Activated naive CD4-positive, alpha-beta T cell treated with anti-CD3 and anti-CD28 coated beads, Interleukin-2, amount 10 ng/mL, durations not matched to agents 7 days and 5 days (primary cell): ENCODE results near the gene PTPRE.

Source experiments
- CTCF ChIA-PET: fragments of 350-600 bp; sonication (Branson Sonifier 250); formaldehyde crosslinking; loops from one replicate; lab custom pipeline; 2021; ENCODE audit warnings: antibody characterized with exemption; lab: Charles Lee
- DNase-seq: peaks from one replicate; pipeline ENCODE4 v3.0.0-alpha.2; 2020
- H3K27ac Mint-ChIP-seq: one replicate; pipeline ENCODE4 v1.8.0; 2021; ENCODE audit warnings: mild to moderate bottlenecking, moderate library complexity, mixed read lengths
- H3K27me3 Mint-ChIP-seq: one replicate; pipeline ENCODE4 v1.8.0; 2021; ENCODE audit warnings: mild to moderate bottlenecking, mixed read lengths
- H3K36me3 Mint-ChIP-seq: one replicate; pipeline ENCODE4 v1.8.0; 2021; ENCODE audit warnings: mixed read lengths
- H3K4me1 Mint-ChIP-seq: one replicate; pipeline ENCODE4 v1.8.0; 2021; ENCODE audit warnings: mixed read lengths
- H3K4me3 Mint-ChIP-seq: one replicate; pipeline ENCODE4 v1.8.0; 2021; ENCODE audit warnings: mild to moderate bottlenecking, moderate library complexity, mixed read lengths
- H3K9me3 Mint-ChIP-seq: one replicate; pipeline ENCODE4 v1.8.0; 2021; ENCODE audit warnings: mixed read lengths

PTPRE gene

GRCh38 chr10:127949831-127950230 lies 42.9 kb downstream of the PTPRE start:
- Mint-ChIP-seq H3K9me3 (no peaks in the 10 kb centered on the region), H3K4me1 (peaks cover 4% of the 10 kb centered on the region), H3K27ac (no peak overlapping the region), H3K36me3 (no peaks in the 10 kb centered on the region), H3K4me3 (no peak overlapping the region), H3K27me3 (peaks cover 3% of the 10 kb centered on the region)
- DNase-seq: no peak
- CTCF ChIA-PET: no interaction called here

- Mint-ChIP-seq H3K4me3 (no peak overlapping the region), H3K27ac (no peak overlapping the region), H3K4me1 (no peaks in the 10 kb centered on the region), H3K27me3 (peaks cover 4% of the 10 kb centered on the region), H3K36me3 (no peaks in the 10 kb centered on the region), H3K9me3 (no peaks in the 10 kb centered on the region)
- no peak for DNase-seq
- CTCF ChIA-PET: no interaction called here
Measured at GRCh38 chr10:127951861-127952574, 45.1 kb downstream of the PTPRE start.

GRCh38 chr10:127952575-127952869 lies 45.6 kb downstream of the PTPRE start:
- CTCF ChIA-PET: no interaction called here
- Mint-ChIP-seq H3K4me1 (no peaks in the 10 kb centered on the region), H3K27me3 (peaks cover 4% of the 10 kb centered on the region), H3K36me3 (no peaks in the 10 kb centered on the region), H3K4me3 (no peak overlapping the region), H3K27ac (no peak overlapping the region), H3K9me3 (no peaks in the 10 kb centered on the region)
- no peak for DNase-seq

GRCh38 chr10:127952918-127953317 lies 46.0 kb downstream of the PTPRE start:
- CTCF ChIA-PET: no interaction called here
- peaks cover 4% of the 10 kb centered on the region for H3K27me3 Mint-ChIP-seq
- no peak overlapping the region for H3K27ac Mint-ChIP-seq
- DNase-seq: no peak
- no peak overlapping the region for H3K4me3 Mint-ChIP-seq
- H3K9me3 Mint-ChIP-seq: no peaks in the 10 kb centered on the region
- H3K4me1 Mint-ChIP-seq: no peaks in the 10 kb centered on the region
- no peaks in the 10 kb centered on the region for H3K36me3 Mint-ChIP-seq

- Mint-ChIP-seq H3K4me3 (no peak overlapping the region), H3K27me3 (peaks cover 10% of the 10 kb centered on the region), H3K4me1 (no peaks in the 10 kb centered on the region), H3K27ac (no peak overlapping the region), H3K9me3 (no peaks in the 10 kb centered on the region), H3K36me3 (no peaks in the 10 kb centered on the region)
- DNase-seq: no peak
- CTCF ChIA-PET: no interaction called here
Measured at GRCh38 chr10:127953876-127954275, 47.0 kb downstream of the PTPRE start.

- no peaks in the 10 kb centered on the region for H3K4me1 Mint-ChIP-seq
- DNase-seq: no peak
- H3K27me3 Mint-ChIP-seq: peaks cover 21% of the 10 kb centered on the region
Measured at GRCh38 chr10:127959428-127959827, 52.5 kb downstream of the PTPRE start.

GRCh38 chr10:127961071-127961470 lies 54.2 kb downstream of the PTPRE start:
- Mint-ChIP-seq H3K4me1 (no peaks in the 10 kb centered on the region), H3K4me3 (no peak overlapping the region), H3K27ac (no peak overlapping the region), H3K27me3 (peaks cover 17% of the 10 kb centered on the region), H3K36me3 (no peaks in the 10 kb centered on the region), H3K9me3 (no peaks in the 10 kb centered on the region)
- CTCF ChIA-PET: no interaction called here
- DNase-seq: no peak

More at GRCh38 chr10:127959428-127959827, 52.5 kb downstream of the PTPRE start:
- no peak overlapping the region for H3K27ac Mint-ChIP-seq
- H3K9me3 Mint-ChIP-seq: no peaks in the 10 kb centered on the region
- CTCF ChIA-PET: interaction anchor here (0.6 to 0.9 kb wide), 2 partner anchors 8 to 51 kb away, joined by 3 read pairs; no protein-coding TSS in a partner anchor
- H3K4me3 Mint-ChIP-seq: no peak overlapping the region
- H3K36me3 Mint-ChIP-seq: no peaks in the 10 kb centered on the region

- H3K4me3 Mint-ChIP-seq: no peak overlapping the region
- CTCF ChIA-PET: no interaction called here
- no peak for DNase-seq
- H3K27me3 Mint-ChIP-seq: peaks cover 17% of the 10 kb centered on the region
- H3K27ac Mint-ChIP-seq: no peak overlapping the region
- H3K36me3 Mint-ChIP-seq: no peaks in the 10 kb centered on the region
- H3K9me3 Mint-ChIP-seq: no peaks in the 10 kb centered on the region
- H3K4me1 Mint-ChIP-seq: no peaks in the 10 kb centered on the region
Measured at GRCh38 chr10:127962205-127962604, 55.3 kb downstream of the PTPRE start.

- H3K27ac Mint-ChIP-seq: no peak overlapping the region
- CTCF ChIA-PET: no interaction called here
Measured at GRCh38 chr10:127963136-127963535, 56.2 kb downstream of the PTPRE start.

GRCh38 chr10:127964621-127965020 lies 57.7 kb downstream of the PTPRE start:
- CTCF ChIA-PET: no interaction called here
- H3K27ac Mint-ChIP-seq: no peak overlapping the region
- no peak overlapping the region for H3K4me3 Mint-ChIP-seq
- DNase-seq: no peak
- no peaks in the 10 kb centered on the region for H3K9me3 Mint-ChIP-seq
- H3K27me3 Mint-ChIP-seq: peaks cover 9% of the 10 kb centered on the region
- no peaks in the 10 kb centered on the region for H3K36me3 Mint-ChIP-seq
- H3K4me1 Mint-ChIP-seq: no peaks in the 10 kb centered on the region

More at GRCh38 chr10:127963136-127963535, 56.2 kb downstream of the PTPRE start:
- Mint-ChIP-seq H3K36me3 (no peaks in the 10 kb centered on the region), H3K27me3 (peaks cover 17% of the 10 kb centered on the region), H3K9me3 (no peaks in the 10 kb centered on the region), H3K4me1 (no peaks in the 10 kb centered on the region), H3K4me3 (no peak overlapping the region)
- DNase-seq: no peak

- no peaks in the 10 kb centered on the region for H3K36me3 Mint-ChIP-seq
- H3K27ac Mint-ChIP-seq: no peak overlapping the region
- H3K4me3 Mint-ChIP-seq: no peak overlapping the region
- H3K9me3 Mint-ChIP-seq: no peaks in the 10 kb centered on the region
- H3K27me3 Mint-ChIP-seq: peaks cover 9% of the 10 kb centered on the region
- CTCF ChIA-PET: interaction anchor here (0.9 kb wide), 1 partner anchor 103 kb away, joined by 3 read pairs; no protein-coding TSS in a partner anchor
- H3K4me1 Mint-ChIP-seq: no peaks in the 10 kb centered on the region
- no peak for DNase-seq
Measured at GRCh38 chr10:127966875-127967274, 60.0 kb downstream of the PTPRE start.

GRCh38 chr10:127968027-127968441 lies 61.1 kb downstream of the PTPRE start:
- Mint-ChIP-seq H3K27ac (no peak overlapping the region), H3K4me3 (no peak overlapping the region), H3K27me3 (peaks cover 12% of the 10 kb centered on the region), H3K9me3 (no peaks in the 10 kb centered on the region), H3K4me1 (no peaks in the 10 kb centered on the region), H3K36me3 (no peaks in the 10 kb centered on the region)
- no peak for DNase-seq
- CTCF ChIA-PET: interaction anchor here (1.4 kb wide), 1 partner anchor 62 kb away, joined by 4 read pairs; no protein-coding TSS in a partner anchor

GRCh38 chr10:127968659-127969058 lies 61.8 kb downstream of the PTPRE start:
- Mint-ChIP-seq H3K27me3 (peaks cover 15% of the 10 kb centered on the region), H3K36me3 (no peaks in the 10 kb centered on the region), H3K4me3 (no peak overlapping the region), H3K9me3 (no peaks in the 10 kb centered on the region), H3K4me1 (no peaks in the 10 kb centered on the region), H3K27ac (no peak overlapping the region)
- CTCF ChIA-PET: interaction anchor here (1.4 kb wide), 1 partner anchor 63 kb away, joined by 4 read pairs; no protein-coding TSS in a partner anchor
- no peak for DNase-seq

GRCh38 chr10:127971101-127971946 lies 64.4 kb downstream of the PTPRE start:
- peaks cover 30% of the 10 kb centered on the region for H3K27me3 Mint-ChIP-seq

More at GRCh38 chr10:127971101-127971946, 64.4 kb downstream of the PTPRE start:
- Mint-ChIP-seq H3K4me3 (no peak overlapping the region), H3K36me3 (no peaks in the 10 kb centered on the region), H3K4me1 (no peaks in the 10 kb centered on the region), H3K9me3 (no peaks in the 10 kb centered on the region), H3K27ac (peak overlapping the region; percentile 13)
- no peak for DNase-seq
- CTCF ChIA-PET: no interaction called here
